Epidermal melanocyte (primary cell): ENCODE results near the gene TRMT6.

Experiments
- DNase-seq: peaks from one replicate; pipeline ENCODE4 v3.0.0; 2011; ENCODE audit warnings: low spot score; ENCODE audit not compliant: insufficient read length

The TRMT6 gene

DNA sequence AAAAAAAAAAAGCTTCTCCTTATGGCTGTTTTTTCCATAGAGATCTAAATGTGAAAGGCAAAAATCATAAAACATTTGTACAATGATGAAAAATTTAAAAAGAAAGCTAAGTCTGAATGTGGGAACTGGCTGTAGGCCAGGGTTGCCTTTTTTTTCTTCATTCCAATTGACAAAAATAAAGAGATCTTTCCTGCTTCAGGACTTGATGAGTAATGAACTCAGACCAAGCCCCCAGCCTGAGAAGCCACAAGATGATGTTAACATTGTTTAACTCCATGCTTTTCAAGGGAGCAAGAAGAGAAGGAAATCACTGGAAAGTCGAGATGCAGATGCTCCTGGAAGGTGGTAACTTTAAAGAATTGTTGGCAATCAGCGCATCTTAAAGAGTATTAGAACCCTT is 41.4 kb downstream of the TRMT6 start:
- DNase-seq = no peak

DNA sequence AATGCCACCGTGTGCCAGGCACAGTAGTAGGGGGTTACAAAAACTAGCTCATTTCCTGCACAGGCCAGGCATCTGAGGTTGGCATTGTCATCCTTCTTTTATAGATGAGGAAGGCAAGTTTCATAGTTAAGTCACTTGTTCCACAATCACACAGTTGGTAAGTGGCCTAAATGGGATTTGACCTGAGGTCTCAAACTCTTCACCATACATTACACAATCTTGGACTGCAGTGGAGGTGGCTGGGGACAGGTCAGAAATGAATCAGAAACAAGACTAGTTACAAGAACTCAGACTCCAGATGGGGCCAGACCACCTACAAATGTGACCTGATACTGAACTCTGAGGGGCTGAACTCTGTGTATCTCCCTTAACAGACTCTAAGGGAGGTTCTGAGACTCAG is 49.4 kb downstream of the TRMT6 start:
- no peak for DNase-seq

DNA sequence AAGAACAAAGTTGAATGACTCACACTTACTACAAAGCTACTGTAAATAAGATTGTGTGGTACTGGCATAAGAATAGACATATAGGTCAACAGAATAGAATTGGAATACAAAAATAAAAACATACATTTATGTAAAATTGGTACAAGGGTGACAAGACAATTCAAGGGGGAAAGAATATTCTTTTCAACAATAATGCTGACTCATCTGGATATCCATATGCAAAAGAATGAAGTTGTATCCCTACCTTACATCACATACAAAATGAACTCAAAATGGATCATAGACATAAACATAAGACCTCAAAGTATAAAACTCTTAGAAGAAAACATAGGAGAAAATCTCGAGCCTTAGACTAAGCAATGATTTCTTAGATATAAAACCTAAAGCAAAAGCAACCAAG is 50.9 kb downstream of the TRMT6 start:
- no peak for DNase-seq

DNA sequence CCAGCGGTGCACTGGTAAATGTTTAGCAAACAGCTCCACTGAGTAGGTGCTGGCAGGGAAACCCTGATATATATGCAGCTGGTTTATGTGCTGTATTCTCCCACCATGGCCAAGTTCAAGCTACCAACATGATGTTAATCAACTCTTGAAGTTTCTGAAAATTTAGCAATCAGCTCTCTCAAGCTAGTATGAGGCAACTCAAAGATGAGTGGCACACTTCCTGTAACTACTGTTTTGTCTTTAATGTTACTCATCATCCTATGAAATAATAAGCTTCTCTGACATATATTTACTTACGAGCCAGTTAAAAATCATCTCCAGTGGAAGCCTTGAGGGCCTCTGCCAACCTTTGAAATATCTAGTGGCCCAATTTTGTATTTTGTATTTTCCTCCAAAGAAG is 54.7 kb downstream of the TRMT6 start:
- DNase-seq = no peak

DNA sequence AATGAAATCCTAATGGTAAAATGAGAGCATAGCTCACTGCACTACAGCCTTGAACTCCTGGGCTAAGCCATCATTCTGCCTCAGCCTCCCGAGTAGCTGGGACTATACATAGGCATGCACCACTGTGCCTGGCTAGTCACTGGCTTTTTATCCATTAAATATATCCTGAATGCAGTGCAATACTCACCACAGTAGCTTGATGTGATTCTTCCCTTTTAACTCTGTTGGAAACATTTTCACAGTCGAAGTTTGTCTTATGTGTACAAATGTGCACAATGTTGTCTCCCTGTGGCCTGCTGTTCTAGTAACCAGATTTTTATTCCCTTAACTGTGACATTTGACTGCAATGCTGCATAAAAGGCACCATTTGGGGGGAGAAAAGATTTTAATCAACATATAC is 56.7 kb downstream of the TRMT6 start:
- DNase-seq = no peak

DNA sequence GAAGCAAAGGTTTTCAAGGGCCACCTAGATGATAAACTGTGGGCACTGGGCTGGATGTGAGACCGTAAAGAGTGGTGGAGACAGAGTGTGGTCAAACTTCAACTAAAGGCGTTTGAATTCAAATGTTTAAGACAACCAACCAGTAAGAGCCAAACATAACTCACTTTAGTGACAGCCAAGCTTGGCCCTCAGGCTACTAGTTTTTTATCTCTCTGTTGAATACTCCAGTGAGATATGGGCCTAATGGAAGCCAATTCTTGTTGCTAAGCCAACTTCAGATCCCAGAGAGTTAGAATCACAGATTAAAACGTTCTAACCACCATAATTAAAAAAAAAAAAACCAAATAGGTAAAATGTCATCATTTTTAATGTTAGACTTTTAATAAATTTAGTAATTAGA is 57.3 kb downstream of the TRMT6 start:
- no peak for DNase-seq

DNA sequence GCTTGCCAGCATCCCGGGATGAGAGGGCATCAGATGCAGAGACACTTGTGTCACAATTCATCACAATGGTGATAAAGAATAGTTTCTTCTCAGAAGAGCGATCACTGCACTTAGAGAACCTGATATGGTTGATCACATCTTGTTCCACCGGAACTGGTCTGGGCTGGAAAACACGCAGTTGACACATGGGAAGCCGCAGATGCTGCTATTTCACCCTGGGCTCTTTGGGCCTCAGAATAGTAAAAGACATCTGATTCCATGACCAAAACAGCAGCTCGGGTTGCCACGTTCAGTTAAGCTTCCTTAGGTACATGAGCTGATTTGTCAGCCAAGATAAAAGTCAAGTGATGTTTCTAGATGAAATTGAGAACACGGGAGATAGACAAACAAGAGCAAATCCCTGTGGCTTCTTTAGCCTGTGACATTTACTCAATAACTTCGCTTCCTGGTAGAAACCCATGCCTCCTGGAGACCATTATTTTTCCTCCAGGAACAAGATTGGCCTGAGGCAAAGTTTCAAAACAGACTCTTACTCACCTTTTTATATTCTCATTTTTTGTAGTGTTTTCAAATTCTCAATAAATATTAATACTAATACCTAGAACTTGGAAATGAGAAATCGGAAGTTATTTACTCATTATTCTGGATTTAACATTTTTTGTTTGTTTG is 59.4 kb downstream of the TRMT6 start:
- DNase-seq = no peak

DNA sequence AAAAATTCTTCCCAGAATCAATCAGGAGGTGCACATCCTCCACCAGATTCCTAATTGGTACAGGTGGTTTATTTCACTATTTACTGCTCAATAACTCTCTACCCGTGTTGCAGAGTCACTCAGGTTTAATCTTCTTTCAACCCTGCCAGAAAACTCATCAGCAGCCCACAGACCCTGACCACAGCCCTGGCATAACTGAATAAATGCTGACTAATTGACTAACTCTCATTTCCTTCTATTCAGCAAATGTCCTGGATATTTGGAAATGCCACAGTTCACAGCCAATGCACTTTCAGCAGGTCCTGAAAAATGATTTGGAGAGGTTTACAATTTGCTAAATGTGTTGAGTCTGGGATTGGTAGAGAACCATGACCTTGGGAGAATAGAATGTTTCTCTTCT is 62.3 kb downstream of the TRMT6 start:
- DNase-seq = no peak

DNA sequence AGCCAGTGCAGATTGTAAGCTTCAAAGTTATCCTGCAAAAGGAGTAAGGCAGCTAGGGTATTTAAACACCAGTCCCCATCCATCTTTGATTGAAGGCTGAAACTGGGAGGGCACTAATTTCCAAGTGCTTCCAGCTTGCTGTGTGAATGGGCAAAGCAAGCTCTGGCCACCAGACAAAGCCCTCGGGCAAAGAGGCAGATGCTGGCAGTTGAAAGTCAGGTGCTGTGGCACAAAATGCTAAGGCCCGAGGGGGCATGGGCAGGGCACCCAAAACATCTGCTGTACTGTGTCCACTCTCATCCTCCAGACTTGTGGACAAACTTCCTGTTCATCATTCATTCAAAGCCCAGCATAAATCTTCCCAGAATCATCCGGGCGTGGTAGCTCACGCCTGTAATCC is 62.9 kb downstream of the TRMT6 start:
- DNase-seq = no peak
